Esophagus muscularis mucosa (tissue), 4 donors: ENCODE results near the gene PHACTR1.

Experiments
- CTCF ChIP-seq, 3 experiments: fragments of 200-600 bp in 2 of 3; fragments of 450-650 bp in 1 of 3; sonication (generic) in 2 of 3; IDR thresholded peaks; one replicate each; pipeline ENCODE4 v1.5.1; 2017 to 2019; ENCODE audit warnings: antibody characterized with exemption in 3 of 3, mild to moderate bottlenecking in 2 of 3, moderate library complexity in 1 of 3
- EP300 ChIP-seq: sonication (generic); formaldehyde crosslinking; IDR thresholded peaks from one replicate; pipeline ENCODE4 v1.6.1; 2017; ENCODE audit warnings: antibody characterized with exemption
- POLR2A ChIP-seq: fragments of 450-650 bp; IDR thresholded peaks from one replicate; pipeline ENCODE4 v1.6.1; 2017; ENCODE audit warnings: antibody characterized with exemption, moderate library complexity, mild to moderate bottlenecking, low read depth
- POLR2AphosphoS5 ChIP-seq, 2 donors: sonication (generic); formaldehyde crosslinking; IDR thresholded peaks; one replicate each; pipeline ENCODE4 v1.6.1; 2017; ENCODE audit warnings: antibody characterized with exemption in 2 of 2

DNA sequence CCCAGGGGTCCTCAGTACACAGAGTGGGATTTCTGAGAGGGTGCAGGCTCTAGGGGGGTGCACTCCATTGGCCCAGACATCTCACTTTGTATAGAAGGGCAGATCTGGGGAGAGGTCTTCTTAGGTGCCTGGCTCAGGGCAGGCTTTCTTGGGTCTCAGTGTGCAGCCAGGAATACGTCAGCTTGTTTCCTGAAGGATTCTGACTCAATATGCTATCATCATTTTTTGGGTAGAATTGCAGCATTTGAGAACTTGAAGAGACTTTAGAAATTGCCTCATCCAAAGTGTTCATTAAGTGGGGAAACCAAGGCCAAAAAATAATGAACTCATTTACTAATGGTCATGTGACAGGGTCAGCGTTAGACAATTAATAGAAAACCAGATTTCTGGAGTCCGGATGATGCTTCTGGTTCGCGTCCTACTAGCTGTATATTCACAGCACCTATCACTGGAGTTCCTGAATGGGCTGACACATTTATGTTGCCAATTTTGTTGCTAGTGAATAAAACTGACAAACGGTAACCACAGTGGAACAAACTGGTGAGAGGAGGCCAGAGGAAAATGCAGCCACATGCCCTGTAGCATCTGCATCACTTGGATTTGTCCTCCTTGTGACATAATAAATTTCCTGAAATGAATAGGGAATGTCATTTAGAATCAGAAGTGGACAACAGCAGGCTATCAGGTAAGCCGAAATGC lies 372.9 kb downstream of the PHACTR1 start:
- TF ChIP-seq CTCF (IDR thresholded peaks at IDR 0.05) (no peak), POLR2A (no peak), POLR2AphosphoS5 (IDR thresholded peaks at IDR 0.05) (no peak), EP300 (no peak)
